HG03442 (cell line): ENCODE results near the gene CDKN2AIPNL.
"Not testable (repeated sequence)": the region's sequence is repeated elsewhere in the genome, so short reads cannot be mapped to it uniquely, and the experiment has no call there.

Source experiments
- ATAC-seq: cut with Tn5 transposase; IDR thresholded peaks from one replicate; pipeline ENCODE4 v1.9.1; 2021; ENCODE audit warnings: mild to moderate bottlenecking, moderate library complexity; ENCODE audit not compliant: unreplicated experiment

CDKN2AIPNL gene

GRCh38 chr5:134438721-134439123, 27.0 kb upstream of the CDKN2AIPNL start:
- ATAC-seq, result no peak

- ATAC-seq, result no peak
Observed at GRCh38 chr5:134437847-134438581, 26.3 kb upstream of the CDKN2AIPNL start.

GRCh38 chr5:134437340-134437846, 25.7 kb upstream of the CDKN2AIPNL start:
- no peak for ATAC-seq

GRCh38 chr5:134436523-134437339, 25.1 kb upstream of the CDKN2AIPNL start:
- peak; percentile 92 for ATAC-seq

- ATAC-seq, result no peak
Observed at GRCh38 chr5:134435560-134435959, 23.9 kb upstream of the CDKN2AIPNL start.

GRCh38 chr5:134432677-134433359, 21.1 kb upstream of the CDKN2AIPNL start:
- ATAC-seq, result no peak

GRCh38 chr5:134432174-134432573, 20.5 kb upstream of the CDKN2AIPNL start:
- ATAC-seq, result no peak

- ATAC-seq, result no peak
Observed at GRCh38 chr5:134430001-134430569, 18.4 kb upstream of the CDKN2AIPNL start.

GRCh38 chr5:134427540-134428041, 15.9 kb upstream of the CDKN2AIPNL start:
- no peak for ATAC-seq

GRCh38 chr5:134426361-134426760, 14.7 kb upstream of the CDKN2AIPNL start:
- no peak for ATAC-seq

- ATAC-seq, result no peak
Observed at GRCh38 chr5:134423376-134423775, 11.7 kb upstream of the CDKN2AIPNL start.

GRCh38 chr5:134422791-134423365, 11.2 kb upstream of the CDKN2AIPNL start:
- ATAC-seq, result no peak

GRCh38 chr5:134421038-134421437, 9.4 kb upstream of the CDKN2AIPNL start:
- ATAC-seq, result not testable (repeated sequence)

- no peak for ATAC-seq
Observed at GRCh38 chr5:134420343-134420742, 8.7 kb upstream of the CDKN2AIPNL start.

- ATAC-seq, result no peak
Observed at GRCh38 chr5:134418958-134419357, 7.3 kb upstream of the CDKN2AIPNL start.

- no peak for ATAC-seq
Observed at GRCh38 chr5:134417707-134418106, 6.0 kb upstream of the CDKN2AIPNL start.

- ATAC-seq, result no peak
Observed at GRCh38 chr5:134413046-134413445, 1.4 kb upstream of the CDKN2AIPNL start.

- ATAC-seq, result no peak
Observed at GRCh38 chr5:134411228-134411545, 494 bp downstream of the CDKN2AIPNL start.

GRCh38 chr5:134410822-134411221, 859 bp downstream of the CDKN2AIPNL start:
- ATAC-seq, result no peak

GRCh38 chr5:134409321-134409720, 2.4 kb downstream of the CDKN2AIPNL start:
- ATAC-seq, result no peak

GRCh38 chr5:134406390-134406789, 5.3 kb downstream of the CDKN2AIPNL start:
- ATAC-seq, result no peak
